HG02970 (cell line): ENCODE data around the gene LMAN1.

Source experiments
- ATAC-seq: cut with Tn5 transposase; IDR thresholded peaks from one replicate; pipeline ENCODE4 v1.9.1; 2021; ENCODE audit warnings: mild to moderate bottlenecking, moderate library complexity, moderate number of reproducible peaks; ENCODE audit not compliant: unreplicated experiment, low FRiP score

LMAN1 gene, protein sequence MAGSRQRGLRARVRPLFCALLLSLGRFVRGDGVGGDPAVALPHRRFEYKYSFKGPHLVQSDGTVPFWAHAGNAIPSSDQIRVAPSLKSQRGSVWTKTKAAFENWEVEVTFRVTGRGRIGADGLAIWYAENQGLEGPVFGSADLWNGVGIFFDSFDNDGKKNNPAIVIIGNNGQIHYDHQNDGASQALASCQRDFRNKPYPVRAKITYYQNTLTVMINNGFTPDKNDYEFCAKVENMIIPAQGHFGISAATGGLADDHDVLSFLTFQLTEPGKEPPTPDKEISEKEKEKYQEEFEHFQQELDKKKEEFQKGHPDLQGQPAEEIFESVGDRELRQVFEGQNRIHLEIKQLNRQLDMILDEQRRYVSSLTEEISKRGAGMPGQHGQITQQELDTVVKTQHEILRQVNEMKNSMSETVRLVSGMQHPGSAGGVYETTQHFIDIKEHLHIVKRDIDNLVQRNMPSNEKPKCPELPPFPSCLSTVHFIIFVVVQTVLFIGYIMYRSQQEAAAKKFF

DNA sequence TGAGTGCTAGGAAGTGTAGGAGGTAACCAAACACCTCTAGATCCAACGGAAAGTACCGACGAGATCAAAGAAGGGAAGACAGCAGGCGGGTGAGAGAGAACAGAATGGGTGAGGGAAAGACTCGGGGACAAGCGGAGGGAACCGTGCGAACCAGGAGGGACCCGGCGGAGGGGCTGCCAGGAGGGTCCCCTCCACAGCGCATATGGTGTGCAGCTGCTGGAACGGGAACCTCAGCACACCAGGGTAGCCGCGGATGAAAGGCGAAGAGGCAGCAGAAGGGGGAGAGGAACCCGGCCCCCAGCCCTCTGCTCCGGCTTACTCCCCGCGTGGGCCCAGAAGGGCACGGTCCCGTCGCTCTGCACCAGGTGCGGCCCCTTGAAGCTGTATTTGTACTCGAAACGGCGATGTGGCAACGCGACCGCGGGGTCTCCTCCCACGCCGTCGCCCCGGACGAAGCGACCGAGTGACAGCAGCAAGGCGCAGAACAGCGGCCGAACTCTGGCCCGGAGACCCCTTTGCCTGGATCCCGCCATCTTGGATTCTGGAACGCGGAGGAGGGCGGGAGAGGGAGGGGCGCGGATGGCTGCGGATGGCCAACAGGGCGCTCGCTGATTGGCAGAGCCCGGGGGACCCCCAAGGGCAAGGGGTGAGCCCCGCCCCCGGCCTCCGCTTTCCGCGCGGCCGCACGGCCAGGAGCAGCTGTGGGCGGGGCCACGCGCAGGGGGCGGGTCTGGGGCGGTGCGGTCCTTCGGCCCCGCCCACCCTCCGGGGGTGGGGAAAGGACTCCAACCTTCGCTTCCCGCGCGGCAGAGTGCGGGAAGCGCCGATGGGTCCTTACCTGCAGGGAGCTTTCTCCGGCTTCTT is at the start of gene LMAN1:
Gene LMAN1 (minus strand): TSS at position 554 of the 864 bp plus-strand sequence. CDS start 21 bp downstream, at position 533.
- ATAC-seq = peak; percentile 97

DNA sequence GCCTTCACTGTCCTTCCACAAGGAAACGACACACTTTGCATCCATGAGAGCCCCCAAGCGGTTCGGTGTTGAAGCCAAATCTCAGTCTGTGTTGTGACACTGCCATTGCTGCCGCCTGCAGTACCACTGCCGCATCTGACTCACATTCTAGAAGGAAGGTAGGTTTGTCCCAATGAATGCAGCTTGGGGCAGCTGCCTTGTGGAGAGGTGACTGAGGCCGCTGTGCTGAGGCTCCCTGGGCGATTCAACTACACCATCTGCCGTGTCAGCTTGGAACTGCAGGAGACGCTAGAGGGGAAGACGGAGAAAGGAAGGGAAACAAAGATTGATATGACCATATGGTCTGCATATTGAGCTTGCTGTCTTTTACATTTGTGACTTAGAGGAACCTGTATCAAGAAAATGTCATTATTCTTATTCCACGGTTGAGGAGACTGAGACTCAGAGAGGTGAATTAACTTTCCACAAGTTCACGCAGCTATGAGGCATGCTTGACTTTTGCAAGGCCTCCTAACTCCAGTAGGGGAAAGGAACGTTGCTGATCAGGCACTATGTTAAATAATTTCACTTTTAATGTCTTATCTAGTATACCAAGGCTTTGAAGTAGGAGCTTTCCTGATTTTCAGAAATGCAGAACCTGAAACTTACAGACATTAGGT is 43.5 kb upstream of the LMAN1 start:
- ATAC-seq = peak; percentile 75

DNA sequence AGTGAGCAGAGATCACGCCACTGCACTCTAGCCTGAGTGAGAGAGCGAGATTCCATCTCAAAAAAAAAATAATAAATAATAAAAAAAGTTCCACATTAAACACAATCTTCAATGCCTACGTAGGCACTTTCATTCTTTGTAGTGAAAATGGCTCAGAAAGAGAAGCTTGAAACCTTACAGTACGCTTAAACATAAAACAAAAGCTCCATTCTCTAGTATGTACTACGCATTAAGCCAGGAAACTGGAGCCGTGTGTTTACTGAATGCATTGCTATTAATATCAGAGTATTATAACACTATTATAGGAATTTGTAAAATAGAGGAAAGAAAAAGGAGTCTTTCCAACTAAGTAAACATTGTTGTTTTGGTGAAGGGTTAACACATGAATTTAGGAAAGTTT is 41.3 kb upstream of the LMAN1 start:
- no peak for ATAC-seq

DNA sequence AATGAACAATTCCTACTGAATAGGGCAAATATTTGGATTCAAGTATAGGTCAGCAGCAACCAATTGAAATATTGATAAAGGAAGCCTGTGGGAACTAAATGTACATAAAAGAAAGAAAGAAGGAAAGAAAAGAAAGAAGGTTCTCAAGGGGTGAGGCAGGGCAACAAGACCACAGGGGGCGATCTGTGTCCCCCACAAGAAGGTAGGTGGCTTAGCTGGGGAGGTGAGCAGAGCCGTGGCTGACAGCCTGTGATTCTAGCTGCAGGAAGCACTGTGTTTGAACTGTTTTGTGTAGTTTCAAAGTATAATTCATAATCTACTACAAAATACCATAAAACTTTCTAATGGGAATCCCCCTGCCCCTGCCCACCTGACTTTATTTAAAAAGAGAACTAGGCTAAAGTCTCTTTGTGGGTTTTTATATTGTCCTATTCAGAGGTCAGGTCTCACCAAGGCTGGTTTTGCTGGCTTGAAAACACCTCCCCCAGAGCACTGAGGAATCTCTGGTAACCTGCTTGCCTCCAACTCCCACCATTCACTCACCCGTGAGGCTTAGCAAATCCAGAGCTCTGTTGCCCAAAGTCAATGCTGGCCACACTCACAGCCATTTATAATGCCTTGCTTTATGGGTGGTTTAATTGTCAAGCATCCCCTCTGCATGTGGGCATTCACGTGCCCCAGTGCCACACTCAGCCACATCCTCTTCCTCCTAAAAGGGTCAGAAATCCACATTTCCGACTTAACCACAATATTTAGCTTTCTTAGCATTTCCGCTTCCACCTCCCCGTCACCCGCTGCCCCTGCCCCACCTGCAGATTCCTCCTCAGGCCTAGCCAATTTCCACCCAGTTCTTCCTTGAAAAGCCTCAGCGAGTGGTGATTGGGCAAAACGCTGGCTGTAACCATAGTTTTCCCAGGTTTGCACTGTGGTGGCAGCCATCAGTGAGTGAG is 36.4 kb upstream of the LMAN1 start:
- no peak for ATAC-seq

DNA sequence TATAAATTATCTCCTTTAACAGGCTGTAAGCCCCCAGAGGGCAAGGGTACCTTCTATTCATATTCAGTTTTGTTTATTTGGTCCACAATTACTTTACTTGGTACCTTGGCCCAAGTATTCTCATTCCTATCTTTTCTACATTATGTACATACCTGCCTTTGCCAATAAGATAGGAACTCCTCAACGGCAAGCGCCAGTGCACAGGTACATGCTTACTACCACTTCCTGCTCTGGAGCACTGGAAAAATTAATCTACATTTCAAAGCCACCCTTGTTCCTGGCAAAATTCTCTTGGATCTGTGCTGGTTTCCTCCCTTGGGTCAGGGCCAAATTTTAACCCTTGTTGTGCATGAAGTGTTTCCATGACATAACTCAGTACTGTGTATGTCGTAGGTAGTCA is 34.3 kb upstream of the LMAN1 start:
- no peak for ATAC-seq

DNA sequence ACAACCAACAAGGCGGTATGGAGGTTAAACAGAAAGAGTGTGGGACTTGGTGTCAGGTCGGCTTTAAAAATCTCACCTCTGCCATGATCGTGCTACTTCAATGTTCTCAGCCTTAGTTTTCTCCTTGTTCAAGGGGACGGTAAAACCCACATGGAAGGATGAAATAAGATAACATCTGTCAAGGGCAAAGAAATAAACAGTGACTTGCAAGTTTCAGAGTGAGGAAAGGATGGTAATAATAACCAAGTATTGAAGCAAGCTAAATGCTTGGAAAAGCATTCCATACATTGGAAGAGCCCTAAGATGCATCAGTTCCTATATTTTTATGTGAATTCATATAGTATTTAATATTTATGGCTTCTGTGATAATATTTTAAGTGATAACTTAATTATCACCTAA is 29.8 kb upstream of the LMAN1 start:
- ATAC-seq = no peak

DNA sequence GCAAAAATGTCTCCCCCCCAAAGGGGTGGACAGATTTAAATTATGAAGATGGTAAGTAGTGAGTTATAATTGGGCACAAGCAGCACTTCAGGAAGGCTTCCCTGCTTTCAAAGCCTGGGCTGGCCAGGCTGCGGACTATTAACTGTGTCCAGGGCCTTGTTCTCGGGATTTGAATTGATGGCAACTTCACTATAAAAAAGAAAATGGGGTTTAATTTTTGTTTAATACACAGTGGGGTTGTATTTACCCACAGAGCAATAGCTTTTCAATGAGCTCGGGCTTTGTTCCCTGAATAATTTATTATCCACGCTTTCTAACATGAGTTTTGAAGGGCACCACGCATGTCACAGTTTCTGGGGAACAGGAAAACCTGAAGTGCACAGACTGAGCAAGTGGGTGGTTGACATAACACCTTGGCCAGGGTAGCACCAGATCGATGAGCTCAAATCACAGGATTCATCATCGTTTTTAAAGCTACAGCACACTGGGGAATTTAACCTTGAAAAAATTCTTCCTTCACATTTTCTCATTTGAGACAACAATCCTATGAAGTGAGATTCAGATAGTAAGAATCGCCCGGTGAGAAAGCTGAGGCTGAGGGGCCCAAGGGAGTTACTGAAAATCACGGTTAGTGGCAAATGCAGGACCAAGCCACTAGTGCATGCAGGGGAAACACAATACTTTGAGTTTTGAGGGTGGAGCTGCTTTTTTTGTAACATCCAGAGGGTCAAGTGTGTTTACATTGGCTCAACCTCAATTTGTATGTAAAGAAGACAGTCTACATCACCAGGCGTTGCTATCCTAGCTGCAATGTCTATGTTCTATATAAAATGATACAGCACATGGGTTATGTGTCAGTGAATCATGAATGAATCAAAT is 28.9 kb upstream of the LMAN1 start:
- no peak for ATAC-seq

DNA sequence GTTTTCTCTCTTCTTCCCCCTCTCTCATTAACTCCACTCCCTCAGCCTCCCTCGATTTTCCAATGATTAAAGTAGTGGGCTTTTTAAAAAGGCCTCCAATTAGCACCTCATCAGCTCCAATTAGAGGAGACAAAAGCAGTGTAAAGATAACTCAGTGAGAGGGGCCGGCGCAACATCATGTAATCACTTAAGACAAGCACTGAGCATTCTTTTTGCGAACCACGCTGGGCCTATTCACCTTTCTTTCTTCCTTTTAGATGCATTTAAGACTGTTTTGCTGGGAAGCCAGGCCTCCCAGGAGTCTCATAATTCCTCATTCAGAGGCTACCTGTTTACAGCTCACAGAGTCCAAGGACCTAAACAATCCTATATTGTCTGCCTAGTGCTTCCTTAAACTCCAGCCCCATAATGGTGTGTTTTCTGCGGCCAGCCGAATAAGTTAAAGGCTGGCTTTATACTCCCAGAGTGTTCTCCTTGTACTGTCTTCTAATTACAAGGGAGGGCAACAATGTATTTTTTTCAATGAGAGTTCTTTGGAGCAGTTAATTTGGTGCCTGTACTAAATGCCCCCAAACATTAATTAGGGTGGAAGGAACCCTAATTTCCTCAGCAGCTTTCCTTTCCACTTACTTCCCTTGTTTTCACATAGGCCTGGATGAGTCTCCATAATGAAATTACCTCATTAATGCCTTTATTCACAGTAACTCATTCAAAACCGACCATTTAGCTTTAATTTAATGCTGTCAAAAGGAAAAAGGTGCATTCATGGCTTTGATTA is 28.0 kb upstream of the LMAN1 start:
- no peak for ATAC-seq

DNA sequence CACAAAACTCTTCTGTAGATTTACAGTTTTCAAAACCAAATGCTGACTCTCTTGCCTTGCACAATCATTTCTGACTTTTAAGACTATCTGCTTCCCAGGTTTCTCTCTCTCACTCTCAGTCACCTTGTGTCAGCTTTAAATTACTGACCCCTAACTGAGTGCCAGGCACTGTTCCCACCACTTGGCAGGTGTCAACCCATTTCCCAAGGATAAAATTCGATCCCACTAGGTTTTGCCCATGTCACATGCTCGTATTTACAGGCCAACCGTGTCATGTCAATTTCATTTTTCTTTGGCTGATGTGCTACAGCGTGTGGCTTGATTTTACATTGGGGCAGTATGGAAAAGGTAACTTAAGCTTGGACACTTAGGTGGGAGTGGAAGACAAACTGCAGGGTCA is 26.1 kb upstream of the LMAN1 start:
- no peak for ATAC-seq

DNA sequence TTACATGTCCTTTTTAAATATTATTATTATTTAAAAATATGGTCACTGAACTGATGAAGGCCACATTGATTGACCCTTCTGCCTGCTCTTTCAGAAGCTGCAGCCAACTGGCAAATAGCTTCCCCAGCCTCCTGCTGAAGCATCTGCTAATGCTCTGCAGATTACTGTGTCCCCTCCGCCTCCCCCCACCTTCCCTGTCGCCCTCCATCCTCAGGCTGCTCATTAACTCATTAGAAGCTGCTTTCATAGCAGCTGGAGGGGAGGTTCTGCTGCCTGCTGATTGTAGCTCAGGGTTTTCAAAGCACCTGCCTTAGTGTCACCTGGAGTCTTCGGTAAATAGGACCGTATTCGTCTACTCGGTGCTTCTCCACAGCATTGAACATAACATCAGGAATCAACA is 24.8 kb upstream of the LMAN1 start:
- ATAC-seq = no peak

DNA sequence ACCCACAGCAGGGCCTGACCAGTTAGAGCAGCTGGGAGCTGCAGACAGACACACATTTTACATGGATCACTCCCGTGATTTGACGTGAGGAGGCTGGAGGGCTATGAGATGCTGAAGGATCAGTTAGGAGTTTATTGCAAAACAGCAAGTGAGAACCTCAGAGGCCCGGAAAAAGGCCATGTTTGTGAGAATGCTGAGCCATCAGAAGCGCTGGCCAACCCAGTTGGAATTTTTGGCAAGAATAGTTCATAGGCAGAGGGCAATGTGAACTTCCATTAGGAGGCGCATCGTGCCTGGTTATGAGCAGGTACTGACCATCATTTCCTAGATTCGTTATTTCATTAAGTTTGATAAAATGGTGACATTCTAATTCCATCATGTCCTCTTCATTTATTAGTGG is 23.3 kb upstream of the LMAN1 start:
- no peak for ATAC-seq

DNA sequence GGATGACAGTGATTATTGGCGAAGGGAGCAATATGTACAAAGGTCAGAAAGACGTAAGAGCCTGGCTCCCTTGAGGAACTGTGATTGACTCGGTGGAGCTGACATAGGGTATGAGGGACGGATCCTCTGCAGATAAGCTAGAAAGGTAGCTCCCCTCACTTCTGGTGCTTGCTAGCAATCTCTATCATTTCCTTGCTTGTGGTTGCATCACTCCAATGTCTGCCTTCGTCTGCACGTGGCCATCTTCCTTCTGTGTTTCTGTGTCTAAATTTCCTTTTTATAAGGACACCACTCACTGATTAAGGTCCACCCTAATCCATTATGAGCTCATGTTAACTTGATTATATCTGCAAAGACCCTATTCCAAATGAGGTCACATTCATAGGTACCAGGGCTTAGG is 22.9 kb upstream of the LMAN1 start:
- no peak for ATAC-seq

DNA sequence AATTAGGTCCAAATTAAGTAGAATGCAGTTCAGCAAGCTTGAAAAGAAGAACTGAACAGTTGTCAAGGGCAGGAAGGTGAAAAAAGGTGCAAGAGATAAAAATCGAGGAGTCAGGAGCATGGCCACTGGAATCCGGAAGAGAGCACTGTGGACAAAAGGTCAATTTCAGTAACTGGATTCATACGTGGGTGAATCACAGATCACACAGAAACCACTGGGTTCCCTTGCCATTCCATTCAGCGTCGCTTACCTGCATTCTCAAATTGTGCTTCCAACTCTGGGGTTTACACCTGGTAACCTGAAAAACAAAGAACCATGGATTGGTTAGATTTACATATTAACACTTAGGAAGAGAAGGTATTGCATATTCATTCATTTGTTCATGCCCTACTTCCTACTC is 21.6 kb upstream of the LMAN1 start:
- no peak for ATAC-seq

DNA sequence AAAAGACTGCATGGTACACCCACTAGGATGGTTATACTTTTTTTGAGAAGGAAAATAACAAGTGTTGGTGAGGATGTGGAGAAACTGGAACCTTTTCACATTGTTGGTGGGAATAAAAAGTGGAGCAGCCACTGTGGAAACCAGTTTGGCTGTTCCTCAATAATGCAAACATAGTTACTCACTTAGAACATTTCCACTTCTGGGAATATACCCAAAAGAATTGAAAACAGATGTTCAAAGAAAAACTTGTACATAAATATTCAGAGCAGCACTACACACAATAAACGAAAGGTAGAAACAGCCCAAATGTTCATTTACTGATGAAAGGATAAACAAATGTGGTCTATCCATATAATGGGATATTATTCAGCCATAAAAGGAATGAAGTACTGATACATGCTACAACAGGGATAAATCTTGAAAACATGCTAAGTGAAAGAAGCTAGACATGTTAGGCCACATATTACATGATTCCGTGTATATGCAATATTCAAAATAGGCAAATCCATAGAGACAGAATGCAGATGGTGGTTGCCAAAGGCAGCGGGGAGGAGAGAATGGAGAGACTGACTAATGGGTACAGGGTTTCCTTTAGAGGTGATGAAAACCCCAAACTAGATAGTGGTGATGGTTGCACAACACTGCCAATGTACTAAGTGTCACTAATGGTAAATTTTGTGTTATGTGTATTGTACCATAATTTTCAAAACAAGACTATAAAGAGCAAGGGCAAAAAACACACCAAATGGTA is 20.9 kb upstream of the LMAN1 start:
- ATAC-seq = no peak

DNA sequence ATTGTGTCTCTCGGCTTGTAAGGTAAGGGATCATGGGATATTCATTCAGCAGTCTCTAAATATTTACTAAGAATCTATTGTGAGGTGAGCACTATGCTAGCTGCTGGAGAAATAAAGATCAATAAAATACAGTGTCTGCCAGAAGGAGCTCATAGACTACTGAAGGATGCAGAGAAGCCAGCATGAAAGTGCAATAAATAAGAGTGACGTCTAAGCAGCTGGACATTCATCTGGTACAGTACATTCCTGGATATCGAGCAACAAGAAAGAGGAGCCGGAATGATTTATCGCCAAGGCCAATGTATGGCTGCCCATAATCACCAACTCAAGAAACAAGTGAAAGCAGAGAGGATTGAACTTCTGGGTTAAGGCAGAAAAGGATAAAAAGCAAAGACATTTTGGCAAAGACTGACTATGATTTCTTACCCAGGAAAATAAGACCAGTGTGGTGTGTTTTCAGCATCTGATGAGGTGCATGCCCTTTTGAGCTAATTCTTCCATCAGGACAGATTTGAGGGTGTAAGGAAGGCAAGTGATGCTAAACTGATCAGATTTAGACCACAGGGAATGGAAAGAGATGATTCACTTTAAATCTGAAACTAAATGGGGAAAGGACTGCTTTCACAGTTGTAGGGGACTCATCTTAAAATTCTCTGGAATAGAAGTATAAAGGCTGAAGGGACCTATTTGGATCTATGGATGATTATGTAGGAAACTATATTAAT is 18.7 kb upstream of the LMAN1 start:
- no peak for ATAC-seq

DNA sequence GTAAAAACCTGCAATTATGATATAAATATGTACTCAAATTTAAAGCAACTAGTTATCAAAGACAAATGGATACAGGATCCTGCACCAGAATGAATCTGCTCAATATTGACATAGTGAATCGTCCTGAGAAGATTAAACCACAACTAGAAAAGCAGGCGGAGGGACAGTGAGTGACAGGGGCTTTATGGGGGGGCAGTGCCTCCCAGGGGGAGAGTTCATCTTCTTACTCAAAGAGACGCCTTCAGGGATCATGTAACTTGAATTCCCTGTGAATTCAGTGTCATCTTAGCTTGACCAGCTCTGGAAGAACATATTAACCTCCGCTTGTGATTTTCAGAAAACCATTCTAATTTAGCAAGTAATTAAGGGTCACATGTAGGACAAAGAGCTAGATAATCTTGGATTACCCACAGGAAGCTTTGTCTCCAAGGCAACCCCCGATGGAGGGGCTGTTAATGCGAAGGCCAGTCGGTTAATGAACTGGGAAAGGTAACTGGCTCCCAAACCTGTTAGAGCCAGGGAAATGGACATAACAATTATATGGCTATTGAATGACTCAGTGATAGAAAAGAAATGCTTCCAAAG is 17.4 kb upstream of the LMAN1 start:
- no peak for ATAC-seq
